ENCODE data around the gene ABCC1.
A peak's percentile ranks its signal among the peaks of the same experiment; 100 is the strongest.
"Not testable (repeated sequence)": the region's sequence is repeated elsewhere in the genome, so short reads cannot be mapped to it uniquely, and the experiment has no call there.

Gene ABCC1

GRCh38 chr16:15953477-15953876, 4.1 kb downstream of the ABCC1 start:
- no peak for DNase-seq
- Mint-ChIP-seq H3K9me3 (no peaks in the 10 kb centered on the region), H3K27ac (peak overlapping the region; percentile 88), H3K27me3 (no peaks in the 10 kb centered on the region), H3K36me3 (ENCODE audit: low read depth) (peaks cover 58% of the 10 kb centered on the region), H3K4me1 (ENCODE audit: low read depth) (peaks cover 69% of the 10 kb centered on the region), H3K4me3 (no peak overlapping the region)

- Mint-ChIP-seq H3K4me1 (ENCODE audit: low read depth) (peaks cover 71% of the 10 kb centered on the region), H3K4me3 (no peak overlapping the region), H3K27ac (peak overlapping the region; percentile 70), H3K9me3 (no peaks in the 10 kb centered on the region), H3K36me3 (ENCODE audit: low read depth) (peaks cover 62% of the 10 kb centered on the region), H3K27me3 (no peaks in the 10 kb centered on the region)
- no peak for DNase-seq
Measured at GRCh38 chr16:15953929-15954813, 4.8 kb downstream of the ABCC1 start.

- H3K4me1 Mint-ChIP-seq (ENCODE audit: low read depth): peaks cover 77% of the 10 kb centered on the region
- H3K27ac Mint-ChIP-seq: peak overlapping the region; percentile 70
- H3K9me3 Mint-ChIP-seq: no peaks in the 10 kb centered on the region
- peaks cover 64% of the 10 kb centered on the region for H3K36me3 Mint-ChIP-seq (ENCODE audit: low read depth)
- H3K27me3 Mint-ChIP-seq: no peaks in the 10 kb centered on the region
- no peak overlapping the region for H3K4me3 Mint-ChIP-seq
- no peak for DNase-seq
Measured at GRCh38 chr16:15954814-15955151, 5.4 kb downstream of the ABCC1 start.

- Mint-ChIP-seq H3K27ac (peak overlapping the region; percentile 85), H3K27me3 (no peaks in the 10 kb centered on the region), H3K4me1 (ENCODE audit: low read depth) (peaks cover 83% of the 10 kb centered on the region), H3K36me3 (ENCODE audit: low read depth) (peaks cover 62% of the 10 kb centered on the region), H3K9me3 (no peaks in the 10 kb centered on the region), H3K4me3 (no peak overlapping the region)
- no peak for DNase-seq
Measured at GRCh38 chr16:15955425-15955824, 6.0 kb downstream of the ABCC1 start.

GRCh38 chr16:15956106-15956505, 6.7 kb downstream of the ABCC1 start:
- DNase-seq: peak; percentile 35
- Mint-ChIP-seq H3K4me1 (ENCODE audit: low read depth) (peaks cover 85% of the 10 kb centered on the region), H3K27ac (peak overlapping the region; percentile 85), H3K36me3 (ENCODE audit: low read depth) (peaks cover 58% of the 10 kb centered on the region)
- not testable (repeated sequence) for H3K27me3 Mint-ChIP-seq, H3K4me3 Mint-ChIP-seq, H3K9me3 Mint-ChIP-seq

DNA sequence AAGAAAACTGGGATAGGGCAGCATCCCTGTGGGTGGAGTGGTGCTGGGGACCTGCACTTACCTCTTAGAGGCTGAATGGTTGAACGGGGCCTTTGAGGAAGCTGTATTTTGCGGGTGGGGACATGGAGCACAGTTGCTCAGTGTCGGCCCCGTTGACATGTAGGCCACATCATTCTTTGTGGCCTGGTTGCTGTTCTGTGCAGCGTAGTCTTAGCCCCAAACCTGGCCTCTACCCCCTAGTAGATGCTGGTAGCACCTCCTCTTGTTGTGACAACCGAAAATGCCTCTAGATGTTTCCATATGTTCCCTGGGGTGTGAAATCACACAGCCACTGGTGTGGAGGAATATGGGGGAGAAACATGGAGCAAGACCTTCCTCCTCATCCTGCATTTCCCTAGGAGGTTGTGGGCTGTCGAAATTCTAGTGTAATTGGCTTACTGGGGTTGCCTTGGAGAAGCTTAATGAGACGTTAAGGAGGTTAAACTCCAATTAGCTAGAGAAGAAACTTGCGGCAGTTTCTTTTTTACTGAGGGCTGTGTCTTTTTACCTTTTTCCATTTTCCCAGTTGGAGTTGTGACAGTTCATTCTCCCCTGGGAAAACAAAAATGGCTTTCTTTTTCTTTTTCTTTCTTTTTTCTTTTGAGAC, 9.4 kb downstream of the ABCC1 start:
- H3K4me3 Mint-ChIP-seq: no peak overlapping the region
- DNase-seq: no peak

DNA sequence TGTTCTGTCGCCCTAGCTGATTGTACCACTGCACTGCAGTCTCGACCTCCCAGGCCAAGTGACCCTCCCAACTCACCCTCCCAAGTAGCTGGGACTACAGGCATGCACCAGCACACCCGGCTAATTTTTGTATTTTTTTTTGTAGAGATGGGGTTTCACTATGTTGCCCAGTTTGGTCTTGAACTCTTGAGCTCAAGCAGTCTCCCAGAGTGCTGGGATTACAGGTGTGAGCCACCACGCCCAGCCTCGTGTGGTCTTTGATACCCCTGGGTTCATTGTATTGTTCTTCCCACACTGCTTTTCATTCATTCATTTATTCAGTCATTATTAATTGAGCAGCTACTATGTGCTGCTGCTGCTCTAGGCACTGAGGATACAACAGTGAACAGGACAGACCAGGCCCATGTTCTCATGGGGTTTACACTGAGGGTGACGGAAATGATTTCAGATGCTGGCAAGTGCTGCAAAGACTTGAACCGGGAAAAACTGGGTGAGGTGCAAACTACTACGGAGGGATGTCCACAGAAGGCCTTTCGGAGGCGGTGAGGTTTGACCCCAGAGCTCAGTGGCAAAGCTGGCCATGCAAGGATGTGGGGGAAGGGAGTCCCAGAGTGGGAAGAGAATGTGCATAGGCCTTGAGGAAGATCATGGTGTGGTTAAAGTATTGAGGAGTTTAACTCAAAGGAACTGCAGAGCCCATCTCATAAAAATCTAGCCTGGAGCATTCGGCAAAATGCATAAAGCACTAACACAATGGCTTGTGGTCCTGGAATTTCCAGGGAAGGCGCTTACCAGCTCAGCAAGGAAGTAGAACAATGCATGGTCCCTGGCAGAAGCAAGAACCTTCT, 10.9 kb downstream of the ABCC1 start:
- Mint-ChIP-seq H3K4me1 (ENCODE audit: low read depth) (peaks cover 85% of the 10 kb centered on the region), H3K9me3 (peaks cover 13% of the 10 kb centered on the region), H3K27me3 (no peaks in the 10 kb centered on the region), H3K4me3 (peak overlapping the region; percentile 76), H3K27ac (peak overlapping the region; percentile 98), H3K36me3 (ENCODE audit: low read depth) (peaks cover 65% of the 10 kb centered on the region)
- no peak for DNase-seq

More for the DNA sequence above, 9.4 kb downstream of the ABCC1 start:
- Mint-ChIP-seq H3K27ac (peak overlapping the region; percentile 98), H3K36me3 (ENCODE audit: low read depth) (peaks cover 67% of the 10 kb centered on the region), H3K27me3 (no peaks in the 10 kb centered on the region), H3K9me3 (peaks cover 13% of the 10 kb centered on the region), H3K4me1 (ENCODE audit: low read depth) (peaks cover 88% of the 10 kb centered on the region)

DNA sequence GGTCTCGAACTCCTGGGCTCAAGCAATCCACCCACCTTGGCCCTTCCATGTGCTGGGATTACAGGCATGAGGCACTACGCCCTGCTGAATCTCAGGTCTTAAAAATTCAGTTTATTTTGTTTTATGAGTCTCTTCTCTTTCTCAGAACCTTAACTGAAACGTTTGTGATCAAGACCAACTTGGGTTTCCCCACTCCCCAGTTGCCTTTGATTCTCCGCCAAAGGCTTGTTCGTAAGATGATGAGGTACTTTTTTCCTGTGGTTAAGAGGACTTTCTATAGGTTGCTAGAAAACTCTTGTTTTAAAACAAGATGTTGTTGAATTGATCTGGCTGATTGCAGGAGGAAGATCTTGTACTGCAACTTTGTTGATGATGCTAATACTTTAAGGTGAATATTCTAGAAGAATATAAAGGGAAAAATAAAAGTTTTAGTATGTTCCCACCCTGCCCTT, 11.7 kb downstream of the ABCC1 start:
- peaks cover 60% of the 10 kb centered on the region for H3K36me3 Mint-ChIP-seq (ENCODE audit: low read depth)
- peak overlapping the region; percentile 98 for H3K27ac Mint-ChIP-seq
- no peaks in the 10 kb centered on the region for H3K27me3 Mint-ChIP-seq
- peaks cover 13% of the 10 kb centered on the region for H3K9me3 Mint-ChIP-seq
- DNase-seq: peak; percentile 66
- H3K4me1 Mint-ChIP-seq (ENCODE audit: low read depth): peaks cover 84% of the 10 kb centered on the region
- H3K4me3 Mint-ChIP-seq: peak overlapping the region; percentile 76

- Mint-ChIP-seq H3K4me3 (peak overlapping the region; percentile 76), H3K27me3 (no peaks in the 10 kb centered on the region), H3K27ac (peak overlapping the region; percentile 98), H3K9me3 (peaks cover 13% of the 10 kb centered on the region), H3K4me1 (ENCODE audit: low read depth) (peaks cover 83% of the 10 kb centered on the region), H3K36me3 (ENCODE audit: low read depth) (peaks cover 57% of the 10 kb centered on the region)
- no peak for DNase-seq
Measured at GRCh38 chr16:15961571-15962090, 12.2 kb downstream of the ABCC1 start.

DNA sequence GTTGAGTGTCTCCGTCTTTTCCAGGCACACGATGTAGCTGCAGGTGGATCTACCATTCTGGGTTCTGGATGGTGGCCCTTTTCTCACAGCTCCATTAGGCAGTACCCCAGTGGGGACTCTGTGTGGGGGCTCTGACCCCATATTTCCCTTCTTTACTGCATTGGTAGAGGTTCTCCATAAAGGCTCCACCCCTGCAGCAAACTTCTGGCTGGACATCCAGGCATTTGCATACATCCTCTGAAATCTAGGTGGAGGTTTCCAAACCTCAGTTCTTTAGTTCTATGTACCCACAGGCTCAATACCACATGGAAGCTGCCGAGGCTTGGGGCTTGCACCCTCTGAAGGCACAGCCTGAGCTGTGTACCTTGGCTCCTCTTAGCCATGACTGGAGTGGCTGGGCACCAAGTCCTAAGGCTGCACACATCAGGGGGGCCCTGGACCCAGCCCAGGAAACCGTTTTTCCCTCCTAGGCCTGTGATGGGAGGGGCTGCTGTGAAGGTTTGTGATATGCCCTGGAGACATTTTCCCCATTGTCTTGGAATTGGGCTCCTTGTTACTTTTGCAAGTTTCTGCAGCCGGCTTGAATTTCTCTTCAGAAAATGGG, 14.0 kb downstream of the ABCC1 start:
- Mint-ChIP-seq H3K36me3 (ENCODE audit: low read depth) (peaks cover 60% of the 10 kb centered on the region), H3K27me3 (no peaks in the 10 kb centered on the region), H3K4me1 (ENCODE audit: low read depth) (peaks cover 82% of the 10 kb centered on the region), H3K9me3 (peaks cover 13% of the 10 kb centered on the region), H3K4me3 (no peak overlapping the region), H3K27ac (peak overlapping the region; percentile 98)
- DNase-seq: no peak

DNA sequence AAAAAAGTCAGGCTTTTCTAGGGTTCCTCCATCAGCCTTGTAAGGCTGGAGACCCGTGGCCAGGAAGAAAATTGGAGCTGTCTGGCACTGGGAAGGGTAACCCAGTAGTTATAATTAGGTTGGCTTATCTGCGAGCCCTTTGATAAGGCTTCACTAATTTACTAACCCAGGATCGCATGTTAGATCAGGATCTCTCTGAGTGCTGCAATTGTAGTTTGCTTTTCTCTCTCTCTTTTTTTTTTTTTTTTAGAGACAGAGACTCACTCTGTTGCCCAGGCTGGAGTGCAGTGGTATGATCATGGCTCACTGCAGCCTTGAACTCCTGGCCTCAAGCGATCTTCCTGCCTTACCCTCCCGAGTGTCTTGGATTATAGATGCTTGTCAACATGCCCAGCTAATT, 17.0 kb downstream of the ABCC1 start:
- Mint-ChIP-seq H3K27me3 (no peaks in the 10 kb centered on the region), H3K4me1 (ENCODE audit: low read depth) (peaks cover 56% of the 10 kb centered on the region), H3K4me3 (no peak overlapping the region), H3K36me3 (ENCODE audit: low read depth) (peaks cover 71% of the 10 kb centered on the region), H3K9me3 (peaks cover 18% of the 10 kb centered on the region), H3K27ac (peak overlapping the region; percentile 59)
- no peak for DNase-seq

- Mint-ChIP-seq H3K4me1 (ENCODE audit: low read depth) (peaks cover 50% of the 10 kb centered on the region), H3K27me3 (no peaks in the 10 kb centered on the region), H3K27ac (peak overlapping the region; percentile 59), H3K4me3 (no peak overlapping the region), H3K9me3 (peaks cover 22% of the 10 kb centered on the region), H3K36me3 (ENCODE audit: low read depth) (peaks cover 71% of the 10 kb centered on the region)
- no peak for DNase-seq
Measured at GRCh38 chr16:15966836-15967546, 17.6 kb downstream of the ABCC1 start.

GRCh38 chr16:15967655-15968315, 18.4 kb downstream of the ABCC1 start:
- Mint-ChIP-seq H3K27ac (no peak overlapping the region), H3K4me1 (ENCODE audit: low read depth) (peaks cover 42% of the 10 kb centered on the region), H3K27me3 (no peaks in the 10 kb centered on the region), H3K9me3 (peaks cover 19% of the 10 kb centered on the region), H3K4me3 (no peak overlapping the region), H3K36me3 (ENCODE audit: low read depth) (peaks cover 70% of the 10 kb centered on the region)
- DNase-seq: no peak

Measured in activated T-cell treated with anti-CD3 and anti-CD28 coated beads, Interleukin-2, amount 50 U/mL, for 24 hours (primary cell).